HG03571 (cell line): ENCODE results near the gene DENND11.
"Not testable (repeated sequence)": the region's sequence is repeated elsewhere in the genome, so short reads cannot be mapped to it uniquely, and the experiment has no call there.

Experiments
- ATAC-seq: cut with Tn5 transposase; IDR thresholded peaks from one replicate; pipeline ENCODE4 v1.9.1; 2021; ENCODE audit not compliant: unreplicated experiment

DENND11 gene

GRCh38 chr7:141708351-141708750 lies 6.4 kb upstream of the DENND11 start, which contains the start of gene WEE2:
Gene WEE2 (plus strand): TSS chr7:141708353. CDS start chr7:141708759, 406 bp downstream.
- ATAC-seq = no peak

GRCh38 chr7:141706239-141707064 lies 4.5 kb upstream of the DENND11 start:
- ATAC-seq = no peak

- ATAC-seq = no peak
These were observed 2.8 kb upstream of the DENND11 start for GRCh38 chr7:141704741-141705140.

GRCh38 chr7:141704112-141704511 lies 2.1 kb upstream of the DENND11 start:
- no peak for ATAC-seq

- ATAC-seq = no peak
These were observed 926 bp upstream of the DENND11 start for GRCh38 chr7:141702892-141703291.

GRCh38 chr7:141701489-141702046 lies 398 bp downstream of the DENND11 start:
- ATAC-seq = peak; percentile 83

GRCh38 chr7:141700848-141701371 lies 1.1 kb downstream of the DENND11 start:
- no peak for ATAC-seq

GRCh38 chr7:141700296-141700847 lies 1.6 kb downstream of the DENND11 start:
- ATAC-seq = no peak

- no peak for ATAC-seq
These were observed 2.1 kb downstream of the DENND11 start for GRCh38 chr7:141699860-141700259.

GRCh38 chr7:141698247-141699015 lies 3.5 kb downstream of the DENND11 start:
- ATAC-seq = no peak

- no peak for ATAC-seq
These were observed 4.6 kb downstream of the DENND11 start for GRCh38 chr7:141697211-141697871.

GRCh38 chr7:141696348-141696747 lies 5.6 kb downstream of the DENND11 start:
- no peak for ATAC-seq

GRCh38 chr7:141695803-141696289 lies 6.1 kb downstream of the DENND11 start:
- ATAC-seq = no peak

GRCh38 chr7:141693082-141693481 lies 8.9 kb downstream of the DENND11 start:
- ATAC-seq = no peak

GRCh38 chr7:141691961-141692360 lies 10.0 kb downstream of the DENND11 start:
- no peak for ATAC-seq

GRCh38 chr7:141691540-141691939 lies 10.4 kb downstream of the DENND11 start:
- ATAC-seq = no peak

- ATAC-seq = not testable (repeated sequence)
These were observed 12.7 kb downstream of the DENND11 start for GRCh38 chr7:141689072-141689825.

- ATAC-seq = no peak
These were observed 13.9 kb downstream of the DENND11 start for GRCh38 chr7:141688043-141688442.

- ATAC-seq = no peak
These were observed 15.3 kb downstream of the DENND11 start for GRCh38 chr7:141686670-141687069.

- no peak for ATAC-seq
These were observed 15.9 kb downstream of the DENND11 start for GRCh38 chr7:141686074-141686473.
